Measurements from ENCODE around the gene ST3GAL3. TPM values are rescaled to one million over a fixed set of nuclear protein-coding genes. Genes with fewer than 3 reads are reported as not detected.

The ST3GAL3 gene
- total RNA-seq, 1 experiment from 2014 or later: 8.3 TPM

DNA sequence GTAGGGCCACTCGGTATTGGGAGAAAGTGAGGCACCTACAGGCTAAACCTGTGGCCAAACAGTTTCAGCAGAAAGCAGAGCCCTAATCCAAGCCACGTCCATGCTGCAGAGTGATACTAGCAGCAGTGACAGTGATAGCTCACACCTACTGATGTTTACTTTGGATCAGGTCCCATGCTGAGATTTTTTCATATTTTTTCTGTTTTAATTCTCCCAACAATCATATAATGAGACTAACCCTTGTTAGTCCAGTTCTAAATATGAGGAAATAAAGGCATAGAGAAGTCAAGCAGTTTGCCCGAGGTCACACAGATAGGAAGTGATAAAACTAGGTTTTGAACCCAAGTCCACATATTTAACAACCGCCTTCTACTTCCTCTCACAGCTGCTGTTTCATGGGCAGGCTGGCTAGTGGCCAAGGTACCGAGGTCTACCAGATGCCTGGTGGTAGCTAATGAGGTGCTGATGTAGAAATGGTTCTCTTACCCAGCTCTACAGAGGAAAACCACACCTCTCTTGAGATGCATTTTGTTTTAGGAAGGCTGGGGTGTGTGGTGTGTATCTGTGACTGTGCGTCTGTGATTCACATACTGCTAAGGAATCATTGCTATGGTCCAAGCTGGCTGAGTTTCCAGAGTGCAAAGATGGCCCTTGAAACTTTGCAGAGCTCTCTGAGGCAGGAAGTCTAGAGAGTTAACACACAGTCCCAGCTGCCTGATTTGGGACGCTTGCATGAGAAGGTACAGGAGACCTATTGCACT lies 146.0 kb downstream of the ST3GAL3 start:
- Histone ChIP-seq H3K14ac (ENCODE audit: insufficient read depth, low read length) (no peak overlapping the region), H3K4me1 (ENCODE audit: insufficient read depth, low read length) (no peaks in the 10 kb centered on the region; the same call in 1 of the 2 replicates), H2AK5ac (ENCODE audit: insufficient read length, low read length) (no peak overlapping the region), H4K20me1 (ENCODE audit: control insufficient read depth, insufficient read depth, insufficient read length) (no peaks in the 10 kb centered on the region), H4K5ac (ENCODE audit: insufficient read length, low read depth, low read length) (no peak overlapping the region), H3K27ac (ENCODE audit: insufficient read length, low read depth, low read length) (no peak overlapping the region), H4K8ac (replicated peaks; ENCODE audit: insufficient read length, low read depth, low read length) (no peak overlapping the region), H2BK120ac (ENCODE audit: low read depth, low read length, poor library complexity, severe bottlenecking) (no peak overlapping the region), H3K79me2 (ENCODE audit: insufficient read depth, low read length) (no peaks in the 10 kb centered on the region), H3T11ph (ENCODE audit: low read length) (no peak overlapping the region), H4K91ac (ENCODE audit: insufficient read length, low read depth, low read length) (no peak overlapping the region), H2BK20ac (ENCODE audit: low read depth, low read length, poor library complexity, severe bottlenecking) (no peak overlapping the region), H2BK5ac (ENCODE audit: insufficient read length, low read length) (no peak overlapping the region), H3K23ac (ENCODE audit: insufficient read length, low read depth, low read length) (no peak overlapping the region), H3K27me3 (ENCODE audit: insufficient read depth, low read length) (no peaks in the 10 kb centered on the region), H3K56ac (ENCODE audit: insufficient read length, low read depth, low read length) (no peak overlapping the region), H3K9ac (ENCODE audit: extremely low read depth, insufficient read length, low read length) (no peak overlapping the region), H2AFZ (ENCODE audit: low read length) (no peak overlapping the region), H3K4me2 (ENCODE audit: insufficient read depth, insufficient read length, low read length) (no peak overlapping the region), H2BK12ac (ENCODE audit: insufficient read length, low read depth, low read length) (no peak overlapping the region), H3K23me2 (ENCODE audit: insufficient read length, low read depth, low read length, poor library complexity, severe bottlenecking) (no peaks in the 10 kb centered on the region), H3K79me1 (ENCODE audit: insufficient read depth, low read depth, low read length, poor library complexity, severe bottlenecking) (no peaks in the 10 kb centered on the region), H2BK15ac (ENCODE audit: low read depth, low read length) (no peak overlapping the region), H3K9me3 (ENCODE audit: control insufficient read depth, low read depth, low read length) (no peaks in the 10 kb centered on the region), H3K4ac (ENCODE audit: low read depth, low read length) (no peak overlapping the region), H3K18ac (ENCODE audit: insufficient read length, low read depth, low read length) (no peak overlapping the region)
- Mint-ChIP-seq H3K9me3 (no peaks in the 10 kb centered on the region), H3K4me1 (peaks cover 13 to 15% of the 10 kb centered on the region in 2 experiments), H3K4me3 (no peak overlapping the region), H3K27me3 (ENCODE audit: low read depth) (no peaks in the 10 kb centered on the region), H3K36me3 (ENCODE audit: insufficient read depth in 1 of 3, low read depth in 3 of 3) (no peaks in the 10 kb centered on the region), H3K27ac (no peak overlapping the region; a peak in 1 of 7 replicates)
- no peak for DNase-seq
- WGBS (ENCODE audit: extremely low coverage, insufficient read length, low lambda C conversion rate): no CpG with 5 or more reads among the region's 7 CpGs
- TF ChIP-seq CTCF (conservative IDR thresholded peaks at IDR 0.05): no peak
